BE2C (cell line): ENCODE results near the gene RTN1.

Experiments
- DNase-seq: peaks from one replicate; pipeline ENCODE4 v3.0.0-alpha.2; 2020
- H3K27me3 ChIP-seq: fragments of 250-450 bp; sonication (Bioruptor Pico); 2 replicates; pipeline ENCODE4 v1.5.1; 2020; ENCODE audit warnings: mild to moderate bottlenecking
- H3K36me3 ChIP-seq: fragments of 250-450 bp; sonication (Bioruptor Pico); 2 replicates; pipeline ENCODE4 v1.5.1; 2020; ENCODE audit warnings: mild to moderate bottlenecking
- H3K4me1 ChIP-seq: fragments of 250-450 bp; sonication (Bioruptor Pico); 2 replicates; pipeline ENCODE4 v1.5.1; 2020
- H3K4me3 ChIP-seq: 2 replicates; pipeline ENCODE4 v1.5.1; 2011; ENCODE audit warnings: low read depth, low read length
- H3K9me3 ChIP-seq: fragments of 250-450 bp; sonication (Bioruptor Pico); 2 replicates; pipeline ENCODE4 v1.5.1; 2020
- TF ChIP-seq, protein P1 (sequence below): IDR thresholded peaks from 2 replicates; pipeline ENCODE4 v1.5.1; 2012; ENCODE audit warnings: mild to moderate bottlenecking, low read depth, low read length

RTN1 gene

GRCh38 chr14:59857328-59857727 is 13.2 kb downstream of the RTN1 start:
- TF ChIP-seq, protein P1, sequence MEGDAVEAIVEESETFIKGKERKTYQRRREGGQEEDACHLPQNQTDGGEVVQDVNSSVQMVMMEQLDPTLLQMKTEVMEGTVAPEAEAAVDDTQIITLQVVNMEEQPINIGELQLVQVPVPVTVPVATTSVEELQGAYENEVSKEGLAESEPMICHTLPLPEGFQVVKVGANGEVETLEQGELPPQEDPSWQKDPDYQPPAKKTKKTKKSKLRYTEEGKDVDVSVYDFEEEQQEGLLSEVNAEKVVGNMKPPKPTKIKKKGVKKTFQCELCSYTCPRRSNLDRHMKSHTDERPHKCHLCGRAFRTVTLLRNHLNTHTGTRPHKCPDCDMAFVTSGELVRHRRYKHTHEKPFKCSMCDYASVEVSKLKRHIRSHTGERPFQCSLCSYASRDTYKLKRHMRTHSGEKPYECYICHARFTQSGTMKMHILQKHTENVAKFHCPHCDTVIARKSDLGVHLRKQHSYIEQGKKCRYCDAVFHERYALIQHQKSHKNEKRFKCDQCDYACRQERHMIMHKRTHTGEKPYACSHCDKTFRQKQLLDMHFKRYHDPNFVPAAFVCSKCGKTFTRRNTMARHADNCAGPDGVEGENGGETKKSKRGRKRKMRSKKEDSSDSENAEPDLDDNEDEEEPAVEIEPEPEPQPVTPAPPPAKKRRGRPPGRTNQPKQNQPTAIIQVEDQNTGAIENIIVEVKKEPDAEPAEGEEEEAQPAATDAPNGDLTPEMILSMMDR: no peak
- Histone ChIP-seq H3K27me3 (no peaks in the 10 kb centered on the region), H3K4me3 (no peak overlapping the region), H3K36me3 (no peaks in the 10 kb centered on the region), H3K4me1 (no peaks in the 10 kb centered on the region), H3K9me3 (no peaks in the 10 kb centered on the region)
- DNase-seq: no peak

DNA sequence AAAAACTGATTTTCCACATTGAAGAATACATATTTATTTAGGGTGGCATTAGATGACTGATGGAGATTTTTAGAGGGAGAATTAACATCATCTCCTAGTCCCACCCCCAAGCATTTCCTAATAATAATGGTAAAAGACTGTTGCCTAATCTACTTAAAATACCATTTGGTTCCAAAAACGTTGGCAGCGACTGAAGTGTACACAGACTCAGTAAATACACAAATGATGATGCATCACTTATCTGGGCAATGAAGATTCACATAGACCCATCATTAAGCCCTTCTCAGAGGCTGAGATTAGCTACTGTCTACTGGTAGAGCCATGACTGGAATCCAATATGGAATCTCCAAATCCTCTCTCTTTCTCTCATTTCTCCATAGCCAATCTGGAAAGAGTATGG is 18.2 kb downstream of the RTN1 start:
- TF ChIP-seq, protein P1: no peak
- Histone ChIP-seq H3K27me3 (no peaks in the 10 kb centered on the region), H3K36me3 (no peaks in the 10 kb centered on the region), H3K4me1 (no peaks in the 10 kb centered on the region), H3K4me3 (no peak overlapping the region), H3K9me3 (no peaks in the 10 kb centered on the region)
- no peak for DNase-seq

DNA sequence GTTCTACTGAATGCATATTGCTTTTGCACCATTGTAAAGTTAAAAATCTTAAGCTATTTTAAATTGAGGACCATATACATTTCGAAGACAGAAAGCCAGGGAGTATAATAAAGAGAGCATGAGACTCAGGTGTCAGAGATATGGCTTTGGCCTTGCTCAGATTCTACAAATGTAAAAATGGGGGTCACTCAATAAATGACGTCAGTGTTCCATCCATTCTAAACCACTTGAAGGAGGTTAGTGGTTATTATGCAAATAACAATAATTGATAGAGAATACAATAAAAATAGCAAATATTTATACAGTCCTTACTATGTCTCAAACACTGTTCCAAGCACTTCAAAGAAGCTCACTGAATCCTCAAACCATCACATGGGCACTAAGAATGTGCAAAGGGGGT is 20.1 kb downstream of the RTN1 start:
- DNase-seq: no peak
- Histone ChIP-seq H3K4me1 (no peaks in the 10 kb centered on the region), H3K9me3 (no peaks in the 10 kb centered on the region), H3K4me3 (no peak overlapping the region), H3K36me3 (no peaks in the 10 kb centered on the region), H3K27me3 (no peaks in the 10 kb centered on the region)
- TF ChIP-seq, protein P1: no peak

GRCh38 chr14:59849411-59850130 is 21.0 kb downstream of the RTN1 start:
- no peak for DNase-seq

GRCh38 chr14:59848671-59849070 is 21.9 kb downstream of the RTN1 start:
- H3K36me3 ChIP-seq: no peaks in the 10 kb centered on the region
- DNase-seq: no peak
- H3K27me3 ChIP-seq: no peaks in the 10 kb centered on the region
- H3K4me1 ChIP-seq: no peaks in the 10 kb centered on the region
- TF ChIP-seq, protein P1: no peak
- no peaks in the 10 kb centered on the region for H3K9me3 ChIP-seq
- no peak overlapping the region for H3K4me3 ChIP-seq

More at GRCh38 chr14:59849411-59850130, 21.0 kb downstream of the RTN1 start:
- Histone ChIP-seq H3K4me3 (no peak overlapping the region), H3K27me3 (no peaks in the 10 kb centered on the region), H3K36me3 (no peaks in the 10 kb centered on the region), H3K4me1 (no peaks in the 10 kb centered on the region), H3K9me3 (no peaks in the 10 kb centered on the region)
- TF ChIP-seq, protein P1: no peak

GRCh38 chr14:59847711-59848110 is 22.9 kb downstream of the RTN1 start:
- Histone ChIP-seq H3K9me3 (no peaks in the 10 kb centered on the region), H3K36me3 (no peaks in the 10 kb centered on the region), H3K4me1 (no peaks in the 10 kb centered on the region), H3K27me3 (no peaks in the 10 kb centered on the region), H3K4me3 (no peak overlapping the region)
- DNase-seq: no peak
- TF ChIP-seq, protein P1: no peak
